PFSK-1 (cell line): Measurements from ENCODE around the gene RIBC1.

ENCODE experiments used
- POLR2AphosphoS5 ChIP-seq: IDR thresholded peaks from 2 replicates; pipeline ENCODE4 v1.6.1; 2012; ENCODE audit warnings: low read depth, mild to moderate bottlenecking, control low read depth, low read length, moderate library complexity
- TAF1 ChIP-seq: IDR thresholded peaks from 2 replicates; pipeline ENCODE4 v1.6.1; 2012; ENCODE audit warnings: low read length, control low read depth, borderline replicate concordance; ENCODE audit not compliant: insufficient read depth

- TF ChIP-seq POLR2AphosphoS5 (peak; percentile 83), TAF1 (peak; percentile 82; the same call in 1 of the 2 replicates)
These were observed 11.3 kb downstream of the RIBC1 start, which contains the start of gene HSD17B10 for GRCh38 chrX:53433651-53434639.
